Measurements from ENCODE around the gene FBLN2. TPM values are rescaled to one million over a fixed set of nuclear protein-coding genes. Genes with fewer than 3 reads are reported as not detected.

FBLN2 gene
- total RNA-seq, 1 donor, result 54.6 TPM

GRCh38 chr3:13638927-13639326 is 90.0 kb downstream of the FBLN2 start:
- Histone ChIP-seq H3K4me3 (ENCODE audit: insufficient read depth, low read length) (no peak overlapping the region), H3K9me3 (ENCODE audit: low read depth, low read length) (no peaks in the 10 kb centered on the region), H3K27ac (ENCODE audit: low read depth, low read length) (no peak overlapping the region), H4K20me1 (ENCODE audit: insufficient read depth, low read length) (no peaks in the 10 kb centered on the region), H3K36me3 (ENCODE audit: insufficient read depth, low read length) (no peaks in the 10 kb centered on the region), H3K4me2 (ENCODE audit: insufficient read depth, low read length) (no peak overlapping the region), H3K27me3 (ENCODE audit: insufficient read depth, low read length) (no peaks in the 10 kb centered on the region), H3K79me2 (ENCODE audit: insufficient read depth, low read length) (no peaks in the 10 kb centered on the region), H2AFZ (ENCODE audit: low read length) (no peak overlapping the region), H3K4me1 (ENCODE audit: insufficient read depth, low read length) (no peaks in the 10 kb centered on the region)
- no peak for TF ChIP-seq CTCF (IDR thresholded peaks at IDR 0.05; ENCODE audit: extremely low read depth, low read depth, low read length)
- peak; percentile 75 for DNase-seq (ENCODE audit: insufficient read length, low spot score, missing footprints)

GRCh38 chr3:13642597-13642996 is 93.7 kb downstream of the FBLN2 start:
- no peaks in the 10 kb centered on the region for H3K27me3 ChIP-seq (ENCODE audit: insufficient read depth, low read length)
- H2AFZ ChIP-seq (ENCODE audit: low read length), result no peak overlapping the region
- H3K4me2 ChIP-seq (ENCODE audit: insufficient read depth, low read length), result no peak overlapping the region
- no peak overlapping the region for H3K27ac ChIP-seq (ENCODE audit: low read depth, low read length)
- no peaks in the 10 kb centered on the region for H3K9me3 ChIP-seq (ENCODE audit: low read depth, low read length)
- no peaks in the 10 kb centered on the region for H3K79me2 ChIP-seq (ENCODE audit: insufficient read depth, low read length)
- H3K36me3 ChIP-seq (ENCODE audit: insufficient read depth, low read length), result no peaks in the 10 kb centered on the region
- H4K20me1 ChIP-seq (ENCODE audit: insufficient read depth, low read length), result no peaks in the 10 kb centered on the region
- H3K4me3 ChIP-seq (ENCODE audit: insufficient read depth, low read length), result no peak overlapping the region
- peaks cover 3% of the 10 kb centered on the region for H3K4me1 ChIP-seq (ENCODE audit: insufficient read depth, low read length)
- no peak for TF ChIP-seq CTCF (IDR thresholded peaks at IDR 0.05; ENCODE audit: extremely low read depth, low read depth, low read length)
- peak; percentile 87 for DNase-seq (ENCODE audit: insufficient read length, low spot score, missing footprints)

- Histone ChIP-seq H3K4me2 (ENCODE audit: insufficient read depth, low read length) (no peak overlapping the region), H4K20me1 (ENCODE audit: insufficient read depth, low read length) (no peaks in the 10 kb centered on the region), H3K9me3 (ENCODE audit: low read depth, low read length) (no peaks in the 10 kb centered on the region), H3K79me2 (ENCODE audit: insufficient read depth, low read length) (no peaks in the 10 kb centered on the region), H3K27me3 (ENCODE audit: insufficient read depth, low read length) (no peaks in the 10 kb centered on the region), H3K4me3 (ENCODE audit: insufficient read depth, low read length) (no peak overlapping the region), H3K4me1 (ENCODE audit: insufficient read depth, low read length) (peaks cover 11% of the 10 kb centered on the region), H2AFZ (ENCODE audit: low read length) (no peak overlapping the region), H3K27ac (ENCODE audit: low read depth, low read length) (no peak overlapping the region), H3K36me3 (ENCODE audit: insufficient read depth, low read length) (no peaks in the 10 kb centered on the region)
- no peak for TF ChIP-seq CTCF (IDR thresholded peaks at IDR 0.05; ENCODE audit: extremely low read depth, low read depth, low read length)
- DNase-seq (ENCODE audit: insufficient read length, low spot score, missing footprints), result peak; percentile 93
These were observed 95.6 kb downstream of the FBLN2 start for GRCh38 chr3:13644341-13645117.

- H3K27ac ChIP-seq (ENCODE audit: low read depth, low read length), result no peak overlapping the region
- no peaks in the 10 kb centered on the region for H4K20me1 ChIP-seq (ENCODE audit: insufficient read depth, low read length)
- H3K4me1 ChIP-seq (ENCODE audit: insufficient read depth, low read length), result peaks cover 11% of the 10 kb centered on the region
- no peak for DNase-seq (ENCODE audit: insufficient read length, low spot score, missing footprints)
- H3K79me2 ChIP-seq (ENCODE audit: insufficient read depth, low read length), result no peaks in the 10 kb centered on the region
- H3K27me3 ChIP-seq (ENCODE audit: insufficient read depth, low read length), result no peaks in the 10 kb centered on the region
- no peak overlapping the region for H3K4me3 ChIP-seq (ENCODE audit: insufficient read depth, low read length)
- no peaks in the 10 kb centered on the region for H3K36me3 ChIP-seq (ENCODE audit: insufficient read depth, low read length)
- TF ChIP-seq CTCF (IDR thresholded peaks at IDR 0.05; ENCODE audit: extremely low read depth, low read depth, low read length), result no peak
- H3K4me2 ChIP-seq (ENCODE audit: insufficient read depth, low read length), result no peak overlapping the region
- H3K9me3 ChIP-seq (ENCODE audit: low read depth, low read length), result no peaks in the 10 kb centered on the region
- no peak overlapping the region for H2AFZ ChIP-seq (ENCODE audit: low read length)
These were observed 97.1 kb downstream of the FBLN2 start for GRCh38 chr3:13645801-13646637.

All from osteoblast (primary cell).